WERI-Rb-1 (cell line): Measurements from ENCODE around the gene HBP1.
A peak's percentile ranks its signal among the peaks of the same experiment; 100 is the strongest.

Source experiments
- DNase-seq: peaks from one replicate; pipeline ENCODE4 v3.0.0-alpha.2; 2020
- H3K27ac ChIP-seq: fragments of 250-450 bp; sonication (Bioruptor Pico); 2 replicates; pipeline ENCODE4 v1.5.1; 2020; ENCODE audit warnings: mild to moderate bottlenecking, moderate library complexity
- H3K27me3 ChIP-seq: fragments of 250-450 bp; sonication (Bioruptor Pico); 2 replicates; pipeline ENCODE4 v1.5.1; 2021; ENCODE audit warnings: mild to moderate bottlenecking, low read depth, moderate library complexity; ENCODE audit not compliant: insufficient read depth, severe bottlenecking
- H3K36me3 ChIP-seq: fragments of 250-450 bp; sonication (Bioruptor Pico); 2 replicates; pipeline ENCODE4 v1.5.1; 2020; ENCODE audit warnings: mild to moderate bottlenecking, moderate library complexity
- H3K4me3 ChIP-seq: 2 replicates; pipeline ENCODE4 v1.5.1; 2011; ENCODE audit warnings: low read depth, mild to moderate bottlenecking, control low read depth, low read length
- H3K9me3 ChIP-seq: fragments of 250-450 bp; sonication (Bioruptor Pico); 2 replicates; pipeline ENCODE4 v1.5.1; 2021; ENCODE audit warnings: mild to moderate bottlenecking, moderate library complexity; ENCODE audit not compliant: severe bottlenecking
- CTCF ChIP-seq: IDR thresholded peaks from 2 replicates; pipeline ENCODE4 v1.5.1; 2011; ENCODE audit warnings: low read depth, mild to moderate bottlenecking, control low read depth, inconsistent platforms, low read length

Gene HBP1

GRCh38 chr7:107160389-107160788 is 8.4 kb upstream of the HBP1 start:
- no peak overlapping the region for H3K27ac ChIP-seq
- no peak for DNase-seq
- H3K36me3 ChIP-seq = no peaks in the 10 kb centered on the region
- H3K27me3 ChIP-seq = no peaks in the 10 kb centered on the region
- no peaks in the 10 kb centered on the region for H3K9me3 ChIP-seq
- H3K4me3 ChIP-seq = no peak overlapping the region
- no peak for TF ChIP-seq CTCF

- H3K27me3 ChIP-seq = no peaks in the 10 kb centered on the region
- no peaks in the 10 kb centered on the region for H3K36me3 ChIP-seq
- no peak for TF ChIP-seq CTCF
- no peak overlapping the region for H3K27ac ChIP-seq
- no peaks in the 10 kb centered on the region for H3K9me3 ChIP-seq
- H3K4me3 ChIP-seq = no peak overlapping the region
- no peak for DNase-seq
These were observed 7.4 kb upstream of the HBP1 start for GRCh38 chr7:107161415-107161814.

- H3K36me3 ChIP-seq = no peaks in the 10 kb centered on the region
- no peak for DNase-seq
- TF ChIP-seq CTCF = no peak
- no peaks in the 10 kb centered on the region for H3K9me3 ChIP-seq
- H3K27ac ChIP-seq = no peak overlapping the region
- no peak overlapping the region for H3K4me3 ChIP-seq
- H3K27me3 ChIP-seq = no peaks in the 10 kb centered on the region
These were observed 6.3 kb upstream of the HBP1 start for GRCh38 chr7:107162475-107162874.

- no peaks in the 10 kb centered on the region for H3K36me3 ChIP-seq
- H3K9me3 ChIP-seq = no peaks in the 10 kb centered on the region
- H3K27ac ChIP-seq = no peak overlapping the region
- H3K4me3 ChIP-seq = no peak overlapping the region
- H3K27me3 ChIP-seq = no peaks in the 10 kb centered on the region
- no peak for DNase-seq
- no peak for TF ChIP-seq CTCF
These were observed 4.7 kb upstream of the HBP1 start for GRCh38 chr7:107164092-107164491.

GRCh38 chr7:107165341-107165740 is 3.5 kb upstream of the HBP1 start:
- DNase-seq = no peak
- Histone ChIP-seq H3K4me3 (no peak overlapping the region), H3K27ac (no peak overlapping the region), H3K9me3 (no peaks in the 10 kb centered on the region), H3K36me3 (no peaks in the 10 kb centered on the region), H3K27me3 (no peaks in the 10 kb centered on the region)
- TF ChIP-seq CTCF = no peak

- H3K36me3 ChIP-seq = no peaks in the 10 kb centered on the region
- TF ChIP-seq CTCF = no peak
- DNase-seq = no peak
- H3K27ac ChIP-seq = peak overlapping the region; percentile 64
- no peaks in the 10 kb centered on the region for H3K9me3 ChIP-seq
- peak overlapping the region; percentile 86 for H3K4me3 ChIP-seq
- no peaks in the 10 kb centered on the region for H3K27me3 ChIP-seq
These were observed 1.9 kb upstream of the HBP1 start for GRCh38 chr7:107166736-107167426.
